ENCODE data around the gene CAPRIN2. TPM values are rescaled to one million over a fixed set of nuclear protein-coding genes. Genes with fewer than 3 reads are reported as not detected.

CAPRIN2 gene
- total RNA-seq, 1 donor: 32.9 TPM

DNA sequence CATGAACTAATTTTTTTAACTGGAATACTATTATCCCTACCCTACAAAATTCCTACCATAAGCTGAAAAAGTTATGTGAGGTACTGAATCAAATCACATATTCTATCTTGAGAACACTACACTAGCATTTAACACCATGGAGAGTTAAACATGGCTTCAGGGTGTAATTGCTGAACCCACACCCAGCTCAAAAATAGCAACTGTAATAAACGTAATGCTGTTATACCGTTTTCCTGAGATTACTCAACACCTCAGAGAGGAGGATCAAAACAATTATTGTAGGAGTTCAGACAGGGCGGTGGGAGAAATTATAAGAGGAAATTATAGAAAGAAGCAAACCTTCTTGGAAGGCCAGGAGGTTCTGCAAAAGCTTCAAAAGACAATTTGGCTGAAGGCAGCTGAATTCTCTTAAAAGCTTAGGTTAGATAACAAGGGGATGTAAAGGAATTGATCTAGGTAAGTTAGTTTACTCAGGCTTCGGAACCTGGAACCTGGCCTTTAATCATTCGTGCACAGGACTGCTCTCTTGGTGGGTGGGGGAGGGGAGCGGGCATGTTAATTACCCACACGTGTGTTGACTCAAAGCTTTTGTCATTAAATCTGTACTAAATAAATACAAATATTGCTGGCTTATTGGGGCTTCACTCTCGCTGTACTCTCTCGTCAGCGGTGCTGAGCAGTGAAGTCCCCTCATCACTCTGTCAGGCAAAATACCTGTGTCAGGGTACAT, 47.0 kb downstream of the CAPRIN2 start:
- no peaks in the 10 kb centered on the region for H3K27me3 ChIP-seq (ENCODE audit: insufficient read depth, low read length)
- H4K20me1 ChIP-seq (ENCODE audit: insufficient read depth, low read length): no peaks in the 10 kb centered on the region
- H3K36me3 ChIP-seq (ENCODE audit: insufficient read depth, low read length): peaks cover 23% of the 10 kb centered on the region
- H3K4me1 ChIP-seq (ENCODE audit: insufficient read depth, low read length): no peaks in the 10 kb centered on the region
- no peaks in the 10 kb centered on the region for H3K79me2 ChIP-seq (ENCODE audit: insufficient read depth, low read length)
- H3K4me3 ChIP-seq (ENCODE audit: insufficient read depth, low read length): no peak overlapping the region
- H3K4me2 ChIP-seq (ENCODE audit: insufficient read depth, low read length): no peak overlapping the region
- no peak for DNase-seq (ENCODE audit: insufficient read length, low spot score, missing footprints)
- no peak overlapping the region for H3K27ac ChIP-seq (ENCODE audit: low read depth, low read length)
- TF ChIP-seq, protein P1, sequence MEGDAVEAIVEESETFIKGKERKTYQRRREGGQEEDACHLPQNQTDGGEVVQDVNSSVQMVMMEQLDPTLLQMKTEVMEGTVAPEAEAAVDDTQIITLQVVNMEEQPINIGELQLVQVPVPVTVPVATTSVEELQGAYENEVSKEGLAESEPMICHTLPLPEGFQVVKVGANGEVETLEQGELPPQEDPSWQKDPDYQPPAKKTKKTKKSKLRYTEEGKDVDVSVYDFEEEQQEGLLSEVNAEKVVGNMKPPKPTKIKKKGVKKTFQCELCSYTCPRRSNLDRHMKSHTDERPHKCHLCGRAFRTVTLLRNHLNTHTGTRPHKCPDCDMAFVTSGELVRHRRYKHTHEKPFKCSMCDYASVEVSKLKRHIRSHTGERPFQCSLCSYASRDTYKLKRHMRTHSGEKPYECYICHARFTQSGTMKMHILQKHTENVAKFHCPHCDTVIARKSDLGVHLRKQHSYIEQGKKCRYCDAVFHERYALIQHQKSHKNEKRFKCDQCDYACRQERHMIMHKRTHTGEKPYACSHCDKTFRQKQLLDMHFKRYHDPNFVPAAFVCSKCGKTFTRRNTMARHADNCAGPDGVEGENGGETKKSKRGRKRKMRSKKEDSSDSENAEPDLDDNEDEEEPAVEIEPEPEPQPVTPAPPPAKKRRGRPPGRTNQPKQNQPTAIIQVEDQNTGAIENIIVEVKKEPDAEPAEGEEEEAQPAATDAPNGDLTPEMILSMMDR (IDR thresholded peaks at IDR 0.05; ENCODE audit: extremely low read depth, low read depth, low read length): no peak
- no peak overlapping the region for H2AFZ ChIP-seq (ENCODE audit: low read length)
- H3K9me3 ChIP-seq (ENCODE audit: low read depth, low read length): no peaks in the 10 kb centered on the region

DNA sequence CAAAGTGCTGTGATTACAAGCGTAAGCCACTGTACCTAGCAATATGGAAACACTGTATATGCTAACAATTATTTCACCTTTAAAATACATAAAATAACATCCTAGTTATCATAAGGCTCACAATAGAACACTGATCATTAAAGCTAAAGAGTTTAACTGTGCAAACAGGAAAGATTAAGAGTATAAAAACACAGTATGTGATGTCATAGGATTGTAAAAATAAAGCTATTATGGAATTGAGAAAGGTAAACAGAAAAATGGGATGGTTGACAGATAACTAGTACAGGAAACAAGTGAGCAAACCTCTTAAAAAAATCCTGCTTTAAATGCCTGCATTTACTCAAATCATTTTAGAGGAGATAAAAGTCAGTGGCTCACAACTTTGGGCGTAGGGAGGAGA, 48.3 kb downstream of the CAPRIN2 start:
- H3K36me3 ChIP-seq (ENCODE audit: insufficient read depth, low read length): peaks cover 20% of the 10 kb centered on the region
- H3K79me2 ChIP-seq (ENCODE audit: insufficient read depth, low read length): no peaks in the 10 kb centered on the region
- no peak overlapping the region for H2AFZ ChIP-seq (ENCODE audit: low read length)
- no peak for DNase-seq (ENCODE audit: insufficient read length, low spot score, missing footprints)
- H3K4me3 ChIP-seq (ENCODE audit: insufficient read depth, low read length): no peak overlapping the region
- H3K9me3 ChIP-seq (ENCODE audit: low read depth, low read length): no peaks in the 10 kb centered on the region
- H3K27me3 ChIP-seq (ENCODE audit: insufficient read depth, low read length): no peaks in the 10 kb centered on the region
- no peak overlapping the region for H3K4me2 ChIP-seq (ENCODE audit: insufficient read depth, low read length)
- no peaks in the 10 kb centered on the region for H4K20me1 ChIP-seq (ENCODE audit: insufficient read depth, low read length)
- H3K27ac ChIP-seq (ENCODE audit: low read depth, low read length): no peak overlapping the region
- H3K4me1 ChIP-seq (ENCODE audit: insufficient read depth, low read length): no peaks in the 10 kb centered on the region
- TF ChIP-seq, protein P1 (IDR thresholded peaks at IDR 0.05; ENCODE audit: extremely low read depth, low read depth, low read length): no peak

DNA sequence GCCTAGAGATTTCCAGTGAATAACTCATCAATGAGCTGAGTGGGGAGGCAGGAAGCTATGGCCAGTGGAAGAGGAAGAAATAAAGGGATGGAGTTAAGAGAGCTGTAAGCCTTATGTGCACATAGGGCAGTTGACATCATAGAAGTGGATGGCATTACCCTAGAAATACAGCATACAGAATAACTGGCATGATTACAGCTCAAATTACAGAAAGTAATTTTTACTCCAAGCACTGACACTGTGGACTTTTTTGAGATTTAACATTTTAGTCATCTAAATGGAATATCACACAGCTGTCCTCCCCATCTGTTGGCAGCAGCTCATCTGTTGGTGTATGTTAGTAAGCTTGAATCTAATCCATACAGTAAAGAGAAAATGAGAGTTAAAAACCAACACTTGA, 53.7 kb downstream of the CAPRIN2 start:
- peaks cover 14% of the 10 kb centered on the region for H3K4me1 ChIP-seq (ENCODE audit: insufficient read depth, low read length)
- no peaks in the 10 kb centered on the region for H3K36me3 ChIP-seq (ENCODE audit: insufficient read depth, low read length)
- H3K4me2 ChIP-seq (ENCODE audit: insufficient read depth, low read length): no peak overlapping the region
- peak overlapping the region; percentile 19 for H3K27ac ChIP-seq (ENCODE audit: low read depth, low read length)
- no peaks in the 10 kb centered on the region for H4K20me1 ChIP-seq (ENCODE audit: insufficient read depth, low read length)
- no peak overlapping the region for H2AFZ ChIP-seq (ENCODE audit: low read length)
- TF ChIP-seq, protein P1 (IDR thresholded peaks at IDR 0.05; ENCODE audit: extremely low read depth, low read depth, low read length): no peak
- H3K4me3 ChIP-seq (ENCODE audit: insufficient read depth, low read length): no peak overlapping the region
- no peaks in the 10 kb centered on the region for H3K27me3 ChIP-seq (ENCODE audit: insufficient read depth, low read length)
- no peaks in the 10 kb centered on the region for H3K79me2 ChIP-seq (ENCODE audit: insufficient read depth, low read length)
- H3K9me3 ChIP-seq (ENCODE audit: low read depth, low read length): no peaks in the 10 kb centered on the region
- DNase-seq (ENCODE audit: insufficient read length, low spot score, missing footprints): peak; percentile 22

DNA sequence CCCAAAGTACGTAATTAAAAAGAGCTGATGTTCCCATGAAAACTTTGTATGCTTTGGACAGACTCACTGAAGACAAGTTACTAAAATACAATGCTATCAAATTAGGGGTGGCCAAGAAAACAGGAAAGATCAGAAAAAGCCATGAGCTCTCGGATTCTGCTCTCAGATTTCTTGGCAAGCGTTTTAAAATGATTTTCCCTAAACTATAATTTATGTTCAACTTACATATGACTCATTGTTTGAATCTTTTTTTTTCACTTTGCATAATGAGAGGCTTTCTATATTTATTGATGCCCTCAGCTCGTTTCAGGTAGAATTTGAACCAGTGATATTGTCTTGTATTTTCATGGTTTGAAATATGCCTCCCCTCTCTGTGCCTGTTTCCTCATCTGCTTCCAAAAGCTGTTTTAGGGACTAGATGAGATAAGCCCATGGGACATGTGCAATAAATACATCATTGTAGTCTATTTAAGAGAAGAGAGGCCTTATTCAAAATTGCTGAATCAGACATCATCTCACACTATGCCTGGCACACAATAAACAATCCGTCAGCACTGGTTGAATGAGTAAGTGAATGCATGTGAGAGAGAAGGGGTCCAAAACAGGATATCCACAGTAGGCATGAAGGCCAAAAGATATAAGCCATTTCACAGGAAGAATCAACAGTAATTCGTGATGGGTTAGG, 54.4 kb downstream of the CAPRIN2 start:
- Histone ChIP-seq H3K27me3 (ENCODE audit: insufficient read depth, low read length) (no peaks in the 10 kb centered on the region), H3K36me3 (ENCODE audit: insufficient read depth, low read length) (no peaks in the 10 kb centered on the region), H2AFZ (ENCODE audit: low read length) (no peak overlapping the region), H3K9me3 (ENCODE audit: low read depth, low read length) (no peaks in the 10 kb centered on the region), H3K27ac (ENCODE audit: low read depth, low read length) (peak overlapping the region; percentile 19), H3K4me3 (ENCODE audit: insufficient read depth, low read length) (no peak overlapping the region), H3K4me2 (ENCODE audit: insufficient read depth, low read length) (no peak overlapping the region), H3K4me1 (ENCODE audit: insufficient read depth, low read length) (peaks cover 14% of the 10 kb centered on the region), H3K79me2 (ENCODE audit: insufficient read depth, low read length) (peaks cover 4% of the 10 kb centered on the region), H4K20me1 (ENCODE audit: insufficient read depth, low read length) (no peaks in the 10 kb centered on the region)
- DNase-seq (ENCODE audit: insufficient read length, low spot score, missing footprints): peak; percentile 69
- TF ChIP-seq, protein P1 (IDR thresholded peaks at IDR 0.05; ENCODE audit: extremely low read depth, low read depth, low read length): no peak

All from osteoblast (primary cell).